Right atrium auricular region (tissue), 2 donors: Measurements from ENCODE around the gene FBXO17. TPM values are rescaled to one million over a fixed set of nuclear protein-coding genes. Genes with fewer than 3 reads are reported as not detected.

Experiments
- DNase-seq: peaks from one replicate; pipeline ENCODE4 v3.0.0-alpha.2; 2019; ENCODE audit warnings: low spot score
- H3K27ac ChIP-seq, 2 donors: fragments of 200-600 bp; sonication (generic); 1 replicate in 1 of 2; 2 replicates in 1 of 2; pipeline ENCODE4 v1.5.1; 2016 to 2019
- H3K27me3 ChIP-seq, 2 donors: fragments of 200-600 bp; sonication (generic); one replicate each; pipeline versions ENCODE4 v1.5.1 to v1.6.0; 2017 to 2019
- H3K36me3 ChIP-seq: fragments of 200-600 bp; sonication (generic); one replicate; pipeline ENCODE4 v1.5.1; 2016
- H3K4me1 ChIP-seq, 2 donors: fragments of 200-600 bp; sonication (generic); one replicate each; pipeline versions ENCODE4 v1.5.1 to v1.6.0; 2017 to 2019
- H3K4me3 ChIP-seq, 2 donors: fragments of 200-600 bp; sonication (generic); 1 replicate in 1 of 2; 2 replicates in 1 of 2; pipeline ENCODE4 v1.5.1; 2017 to 2019; ENCODE audit warnings: mild to moderate bottlenecking in 1 of 2, moderate library complexity in 1 of 2
- H3K9me3 ChIP-seq, 2 donors: fragments of 200-600 bp; sonication (generic); one replicate each; pipeline ENCODE4 v1.5.1; 2019
- total RNA-seq, 2 donors: library from RNA; depleted of rRNA; stranded (reverse); fragments of >200 nt; gene quantifications; one replicate each; pipeline ENCODE4 v1.1.0, GENCODE V29; 2016
- TF ChIP-seq, protein P1 (sequence below), 2 donors: fragments of 200-600 bp; sonication (generic); IDR thresholded peaks; one replicate each; pipeline ENCODE4 v1.5.1; 2019; ENCODE audit warnings: antibody characterized with exemption in 2 of 2

The FBXO17 gene
- total RNA-seq, 2 donors from 2014 or later, result 5.7 to 13.1 TPM

DNA sequence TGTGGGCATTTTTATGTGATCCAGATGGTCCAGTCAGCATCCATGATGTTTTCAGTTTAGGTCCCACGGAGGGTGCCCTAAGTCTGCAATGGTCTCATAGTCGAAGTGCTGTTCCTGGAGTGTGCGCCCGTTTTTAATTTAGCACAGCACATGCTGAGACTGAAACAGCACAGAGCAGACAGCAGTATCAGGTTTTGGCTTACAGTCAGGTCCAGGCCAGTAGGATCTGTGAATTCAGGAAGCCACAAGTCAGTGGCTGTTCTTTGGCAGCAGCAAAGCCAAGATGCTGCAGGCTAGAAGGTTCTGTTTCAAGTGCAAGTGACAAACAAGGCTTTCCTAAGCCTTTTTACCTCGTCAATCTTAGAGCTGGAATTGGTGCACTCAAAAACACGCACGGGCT lies 38.5 kb upstream of the FBXO17 start:
- H3K27ac ChIP-seq, result no peak overlapping the region
- no peaks in the 10 kb centered on the region for H3K9me3 ChIP-seq
- no peak overlapping the region for H3K4me3 ChIP-seq
- no peaks in the 10 kb centered on the region for H3K27me3 ChIP-seq
- no peak for DNase-seq
- no peaks in the 10 kb centered on the region for H3K4me1 ChIP-seq
- TF ChIP-seq, protein P1, sequence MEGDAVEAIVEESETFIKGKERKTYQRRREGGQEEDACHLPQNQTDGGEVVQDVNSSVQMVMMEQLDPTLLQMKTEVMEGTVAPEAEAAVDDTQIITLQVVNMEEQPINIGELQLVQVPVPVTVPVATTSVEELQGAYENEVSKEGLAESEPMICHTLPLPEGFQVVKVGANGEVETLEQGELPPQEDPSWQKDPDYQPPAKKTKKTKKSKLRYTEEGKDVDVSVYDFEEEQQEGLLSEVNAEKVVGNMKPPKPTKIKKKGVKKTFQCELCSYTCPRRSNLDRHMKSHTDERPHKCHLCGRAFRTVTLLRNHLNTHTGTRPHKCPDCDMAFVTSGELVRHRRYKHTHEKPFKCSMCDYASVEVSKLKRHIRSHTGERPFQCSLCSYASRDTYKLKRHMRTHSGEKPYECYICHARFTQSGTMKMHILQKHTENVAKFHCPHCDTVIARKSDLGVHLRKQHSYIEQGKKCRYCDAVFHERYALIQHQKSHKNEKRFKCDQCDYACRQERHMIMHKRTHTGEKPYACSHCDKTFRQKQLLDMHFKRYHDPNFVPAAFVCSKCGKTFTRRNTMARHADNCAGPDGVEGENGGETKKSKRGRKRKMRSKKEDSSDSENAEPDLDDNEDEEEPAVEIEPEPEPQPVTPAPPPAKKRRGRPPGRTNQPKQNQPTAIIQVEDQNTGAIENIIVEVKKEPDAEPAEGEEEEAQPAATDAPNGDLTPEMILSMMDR (IDR thresholded peaks at IDR 0.05), result no peak
- no peaks in the 10 kb centered on the region for H3K36me3 ChIP-seq

- DNase-seq, result no peak
- Histone ChIP-seq H3K27ac (no peak overlapping the region), H3K9me3 (no peaks in the 10 kb centered on the region), H3K4me3 (no peak overlapping the region), H3K4me1 (no peaks in the 10 kb centered on the region), H3K27me3 (no peaks in the 10 kb centered on the region), H3K36me3 (no peaks in the 10 kb centered on the region)
- TF ChIP-seq, protein P1 (IDR thresholded peaks at IDR 0.05), result no peak
Observed at GRCh38 chr19:39009001-39009400, 33.5 kb upstream of the FBXO17 start.

DNA sequence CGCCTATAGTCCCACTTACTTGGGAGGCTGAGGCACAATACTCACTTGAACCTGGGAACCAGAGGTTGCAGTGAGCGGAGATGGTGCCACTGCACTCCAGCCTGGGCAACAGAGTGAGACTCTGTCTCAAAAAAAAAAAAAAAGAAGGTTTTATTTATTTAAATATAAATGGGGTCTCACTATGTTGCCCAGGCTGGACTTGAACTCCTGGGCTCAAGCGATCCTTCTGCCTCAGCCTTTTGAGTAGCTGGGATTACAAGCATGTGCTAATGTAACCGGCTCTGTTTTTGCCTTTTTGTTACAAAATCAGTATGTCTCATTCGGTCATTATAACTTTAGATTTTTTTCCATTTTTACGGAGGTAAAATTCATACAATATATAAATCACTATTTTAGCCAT lies 32.6 kb upstream of the FBXO17 start:
- TF ChIP-seq, protein P1 (IDR thresholded peaks at IDR 0.05), result no peak
- Histone ChIP-seq H3K27me3 (no peaks in the 10 kb centered on the region), H3K9me3 (no peaks in the 10 kb centered on the region)

DNA sequence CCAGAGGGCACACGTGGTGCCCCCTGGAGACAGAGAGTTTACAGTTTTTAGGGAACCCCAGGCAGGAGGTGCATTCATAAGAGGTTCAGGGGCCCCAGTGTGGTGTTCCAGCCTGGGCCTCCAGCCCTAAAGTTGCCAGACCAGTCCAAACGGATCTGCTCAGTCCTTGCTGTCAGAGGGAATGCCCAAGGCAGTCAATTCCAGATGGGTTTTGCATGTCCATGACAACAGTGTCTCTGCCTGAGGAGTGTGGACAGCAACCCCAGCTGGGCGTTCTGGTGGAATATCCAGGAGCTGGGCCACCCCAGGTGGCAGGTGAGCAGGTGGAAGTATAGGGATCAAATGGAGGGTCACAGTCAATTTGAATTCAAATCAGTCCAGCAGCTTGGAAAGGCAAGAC lies 31.6 kb upstream of the FBXO17 start:
- Histone ChIP-seq H3K4me1 (no peaks in the 10 kb centered on the region), H3K27ac (no peak overlapping the region), H3K27me3 (no peaks in the 10 kb centered on the region), H3K36me3 (no peaks in the 10 kb centered on the region), H3K4me3 (no peak overlapping the region), H3K9me3 (no peaks in the 10 kb centered on the region)
- no peak for DNase-seq
- TF ChIP-seq, protein P1 (IDR thresholded peaks at IDR 0.05), result no peak

More for the DNA sequence above, 32.6 kb upstream of the FBXO17 start:
- DNase-seq, result no peak
- Histone ChIP-seq H3K27ac (no peak overlapping the region), H3K4me1 (no peaks in the 10 kb centered on the region), H3K4me3 (no peak overlapping the region), H3K36me3 (no peaks in the 10 kb centered on the region)

GRCh38 chr19:39004403-39004802 lies 28.9 kb upstream of the FBXO17 start:
- no peak overlapping the region for H3K4me3 ChIP-seq
- no peaks in the 10 kb centered on the region for H3K36me3 ChIP-seq
- no peaks in the 10 kb centered on the region for H3K27me3 ChIP-seq
- TF ChIP-seq, protein P1 (IDR thresholded peaks at IDR 0.05), result no peak
- no peak overlapping the region for H3K27ac ChIP-seq
- no peaks in the 10 kb centered on the region for H3K9me3 ChIP-seq
- DNase-seq, result no peak
- H3K4me1 ChIP-seq, result no peaks in the 10 kb centered on the region

DNA sequence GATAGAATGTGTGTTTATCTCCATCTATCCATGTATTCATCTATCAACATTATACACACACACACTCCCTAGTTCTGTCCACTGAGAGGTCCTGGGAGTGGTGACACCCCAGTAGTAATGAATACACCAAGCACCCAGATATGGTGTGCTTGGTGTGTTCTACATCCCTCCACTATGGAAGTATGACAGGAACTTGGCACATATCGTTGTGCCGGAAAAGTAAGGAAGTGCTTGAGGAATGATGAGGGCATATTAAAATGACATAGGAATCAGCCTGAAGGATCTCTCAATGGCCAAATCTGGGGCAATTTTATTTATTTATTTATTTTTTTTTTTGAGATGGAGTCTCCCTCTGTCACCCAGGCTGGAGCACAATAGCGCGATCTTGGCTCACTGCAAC lies 28.3 kb upstream of the FBXO17 start:
- Histone ChIP-seq H3K9me3 (no peaks in the 10 kb centered on the region), H3K4me1 (no peaks in the 10 kb centered on the region), H3K36me3 (no peaks in the 10 kb centered on the region), H3K4me3 (no peak overlapping the region), H3K27me3 (no peaks in the 10 kb centered on the region), H3K27ac (no peak overlapping the region)
- DNase-seq, result no peak
- TF ChIP-seq, protein P1 (IDR thresholded peaks at IDR 0.05), result no peak
